NCI-H2196 treated with DMSO at 0.1 percent for 48 hours (cell line): ENCODE data around the gene ENPP7.

Experiments
- DNase-seq: peaks from one replicate; lab custom pipeline; 2025; ENCODE audit not compliant: unreplicated experiment; lab: John Stamatoyannopoulos, UW

The ENPP7 gene

DNA sequence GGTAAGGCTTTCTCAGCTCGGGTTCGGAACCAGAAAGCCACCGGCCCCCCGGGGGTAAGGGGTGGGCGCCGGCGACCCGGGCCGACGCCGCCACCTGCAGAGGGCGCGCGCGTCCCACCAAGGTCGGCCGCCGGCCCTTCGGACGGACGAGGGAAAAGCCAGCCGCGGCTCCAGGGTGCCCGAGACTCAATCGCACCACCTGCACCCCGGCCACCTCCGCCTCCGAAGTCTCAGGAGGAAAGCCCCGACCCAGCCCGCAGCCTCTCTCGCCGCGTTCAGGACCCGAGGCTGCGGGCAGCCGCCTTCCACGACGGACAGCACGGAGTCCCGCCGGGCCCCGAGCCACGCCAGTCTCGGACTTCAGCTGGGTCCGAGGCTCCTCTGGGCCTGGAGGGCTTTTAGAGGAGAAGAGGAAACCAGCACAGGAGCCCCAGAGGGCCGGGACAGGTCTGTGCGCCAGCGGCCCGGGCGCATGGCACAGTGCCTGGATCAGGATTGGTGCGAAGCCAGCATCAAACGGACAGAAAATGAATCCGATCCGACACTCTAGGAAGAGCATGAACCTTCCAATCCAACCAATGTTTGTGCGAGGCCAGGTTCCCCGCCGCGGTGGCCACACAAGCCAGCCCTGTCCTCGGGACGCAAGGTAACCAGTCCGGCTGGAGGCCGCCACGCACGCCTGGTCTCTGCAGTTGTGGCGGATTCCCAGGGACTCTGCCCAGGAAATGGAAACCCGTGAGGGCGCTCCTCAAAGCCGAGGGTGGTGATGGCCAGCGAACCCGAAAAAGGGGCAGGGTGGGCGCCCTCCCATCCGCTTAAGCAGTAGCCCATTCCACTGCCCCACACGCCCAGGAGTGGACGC lies 59.4 kb downstream of the ENPP7 start:
- DNase-seq: no peak

- no peak for DNase-seq
These were observed 60.3 kb downstream of the ENPP7 start for GRCh38 chr17:79790805-79791734.

- DNase-seq: no peak
These were observed 61.0 kb downstream of the ENPP7 start for GRCh38 chr17:79791735-79792161.
